ENCODE measurements around the gene CLHC1. TPM values are rescaled to one million over a fixed set of nuclear protein-coding genes. Genes with fewer than 3 reads are reported as not detected.

Gene CLHC1
- total and polyA plus RNA-seq, 2 of the 8 experiments (the other 6 are each of a cell fraction or from before 2014, with no cell fraction given): 2.6 to 10.8 TPM

- no peak for TF ChIP-seq USF2 (IDR thresholded peaks at IDR 0.05; ENCODE audit: low read length)
- no peak for TF ChIP-seq KDM1A (IDR thresholded peaks at IDR 0.05; ENCODE audit: borderline replicate concordance, low read length)
- TF ChIP-seq NANOG (IDR thresholded peaks at IDR 0.05; ENCODE audit: insufficient read depth, low read depth, low read length, poor library complexity, severe bottlenecking): no peak
- no peak for TF ChIP-seq EZH2 (IDR thresholded peaks at IDR 0.05; ENCODE audit: low read depth, low read length, severe bottlenecking)
- TF ChIP-seq POLR2A (IDR thresholded peaks at IDR 0.05; ENCODE audit: control extremely low read depth in 1 of 2, low read depth in 2 of 2, low read length in 2 of 2): no peak
These were observed 27.1 kb downstream of the CLHC1 start (continued) for GRCh38 chr2:55204950-55205349.
